LNCaP clone FGC (cell line): Measurements from ENCODE around the gene PLXNA2.

Source experiments
- DNase-seq: peaks from one replicate; pipeline ENCODE4 v3.0.0-alpha.2; 2011; ENCODE audit warnings: low read depth
- H3K4me3 ChIP-seq: 2 replicates; pipeline ENCODE4 v1.5.1; 2011; ENCODE audit warnings: mild to moderate bottlenecking, low read depth, low read length, control low read depth
- TF ChIP-seq, protein P1 (sequence below): IDR thresholded peaks from 2 replicates; pipeline ENCODE4 v1.5.1; 2012; ENCODE audit warnings: mild to moderate bottlenecking; ENCODE audit not compliant: control insufficient read depth, insufficient read depth; ENCODE audit errors: extremely low read depth

PLXNA2 gene

DNA sequence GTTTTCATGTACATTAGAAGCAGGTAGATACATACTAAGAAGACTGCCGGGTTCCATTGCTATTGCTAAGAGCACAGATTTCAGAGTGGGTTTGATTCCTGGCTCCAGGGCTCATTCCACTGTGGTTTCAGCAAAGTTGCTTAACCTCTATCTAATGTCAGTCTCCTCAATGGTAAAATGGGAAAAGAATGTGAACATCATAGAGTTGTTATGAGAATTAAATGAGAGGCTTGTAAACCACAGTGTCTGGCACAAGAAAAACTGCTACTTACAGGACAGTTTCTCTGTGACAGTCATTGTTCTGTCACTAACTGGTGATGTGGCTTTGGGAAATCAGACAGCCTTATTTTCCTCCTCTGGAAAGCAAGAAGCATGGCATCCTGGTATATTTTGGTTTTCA, 10.7 kb upstream of the PLXNA2 start:
- TF ChIP-seq, protein P1, sequence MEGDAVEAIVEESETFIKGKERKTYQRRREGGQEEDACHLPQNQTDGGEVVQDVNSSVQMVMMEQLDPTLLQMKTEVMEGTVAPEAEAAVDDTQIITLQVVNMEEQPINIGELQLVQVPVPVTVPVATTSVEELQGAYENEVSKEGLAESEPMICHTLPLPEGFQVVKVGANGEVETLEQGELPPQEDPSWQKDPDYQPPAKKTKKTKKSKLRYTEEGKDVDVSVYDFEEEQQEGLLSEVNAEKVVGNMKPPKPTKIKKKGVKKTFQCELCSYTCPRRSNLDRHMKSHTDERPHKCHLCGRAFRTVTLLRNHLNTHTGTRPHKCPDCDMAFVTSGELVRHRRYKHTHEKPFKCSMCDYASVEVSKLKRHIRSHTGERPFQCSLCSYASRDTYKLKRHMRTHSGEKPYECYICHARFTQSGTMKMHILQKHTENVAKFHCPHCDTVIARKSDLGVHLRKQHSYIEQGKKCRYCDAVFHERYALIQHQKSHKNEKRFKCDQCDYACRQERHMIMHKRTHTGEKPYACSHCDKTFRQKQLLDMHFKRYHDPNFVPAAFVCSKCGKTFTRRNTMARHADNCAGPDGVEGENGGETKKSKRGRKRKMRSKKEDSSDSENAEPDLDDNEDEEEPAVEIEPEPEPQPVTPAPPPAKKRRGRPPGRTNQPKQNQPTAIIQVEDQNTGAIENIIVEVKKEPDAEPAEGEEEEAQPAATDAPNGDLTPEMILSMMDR = no peak
- DNase-seq = no peak

DNA sequence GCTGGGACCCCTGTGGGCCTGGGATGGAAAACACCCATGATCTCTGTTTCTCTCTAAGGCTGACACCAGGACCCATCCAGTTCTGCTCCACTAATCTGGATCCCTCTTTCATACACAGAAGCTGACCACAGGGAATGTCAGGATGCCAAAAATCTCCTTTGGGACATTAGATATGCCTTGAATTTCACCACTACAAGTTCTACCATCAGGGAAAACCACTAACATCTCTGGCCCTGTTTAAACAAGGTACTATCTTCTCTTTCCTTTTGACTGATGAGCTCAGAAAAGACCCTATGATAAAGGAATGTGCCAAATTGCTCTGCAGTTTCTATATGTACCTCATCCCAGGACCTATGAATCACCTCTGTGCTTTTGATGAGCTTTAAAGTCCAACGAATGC, 10.2 kb upstream of the PLXNA2 start:
- no peak for DNase-seq
- no peak overlapping the region for H3K4me3 ChIP-seq
- TF ChIP-seq, protein P1 = no peak

More for the DNA sequence above, 10.7 kb upstream of the PLXNA2 start:
- H3K4me3 ChIP-seq = no peak overlapping the region

DNA sequence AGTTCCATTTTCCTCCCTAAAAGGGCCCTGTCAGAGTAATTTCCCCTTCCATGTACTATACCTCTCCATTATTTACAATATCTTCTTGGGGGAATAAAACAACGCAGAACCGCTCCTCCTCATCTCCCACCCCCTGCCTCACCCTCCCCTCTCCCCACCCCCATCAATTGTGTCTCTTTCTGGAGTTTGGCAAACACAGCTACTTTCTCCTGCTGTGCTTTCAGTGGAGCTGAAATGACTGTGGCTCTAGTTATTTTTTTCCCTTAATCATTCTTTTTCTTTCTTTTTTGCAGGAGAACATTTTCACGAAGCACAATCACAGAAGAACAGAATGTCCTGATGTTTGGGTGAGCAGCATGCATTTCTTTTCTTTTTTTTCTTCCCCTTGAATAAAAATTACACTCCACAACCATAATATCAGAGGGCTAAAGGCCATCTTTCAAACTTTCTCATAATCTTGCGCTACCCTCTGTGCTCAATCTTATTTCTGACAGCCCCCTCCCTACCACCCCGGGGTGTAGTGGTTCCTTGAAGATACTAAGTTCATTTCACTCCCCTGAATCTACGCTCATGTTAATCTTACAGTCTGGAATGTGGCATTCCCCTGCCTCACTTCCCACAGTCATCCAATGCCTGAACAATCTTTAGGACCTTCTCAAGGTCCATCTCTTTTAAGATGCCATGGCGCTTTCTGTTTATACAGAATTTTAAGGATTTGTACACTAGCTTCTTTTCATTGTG, 8.8 kb upstream of the PLXNA2 start:
- no peak overlapping the region for H3K4me3 ChIP-seq
- TF ChIP-seq, protein P1 = no peak
- no peak for DNase-seq

DNA sequence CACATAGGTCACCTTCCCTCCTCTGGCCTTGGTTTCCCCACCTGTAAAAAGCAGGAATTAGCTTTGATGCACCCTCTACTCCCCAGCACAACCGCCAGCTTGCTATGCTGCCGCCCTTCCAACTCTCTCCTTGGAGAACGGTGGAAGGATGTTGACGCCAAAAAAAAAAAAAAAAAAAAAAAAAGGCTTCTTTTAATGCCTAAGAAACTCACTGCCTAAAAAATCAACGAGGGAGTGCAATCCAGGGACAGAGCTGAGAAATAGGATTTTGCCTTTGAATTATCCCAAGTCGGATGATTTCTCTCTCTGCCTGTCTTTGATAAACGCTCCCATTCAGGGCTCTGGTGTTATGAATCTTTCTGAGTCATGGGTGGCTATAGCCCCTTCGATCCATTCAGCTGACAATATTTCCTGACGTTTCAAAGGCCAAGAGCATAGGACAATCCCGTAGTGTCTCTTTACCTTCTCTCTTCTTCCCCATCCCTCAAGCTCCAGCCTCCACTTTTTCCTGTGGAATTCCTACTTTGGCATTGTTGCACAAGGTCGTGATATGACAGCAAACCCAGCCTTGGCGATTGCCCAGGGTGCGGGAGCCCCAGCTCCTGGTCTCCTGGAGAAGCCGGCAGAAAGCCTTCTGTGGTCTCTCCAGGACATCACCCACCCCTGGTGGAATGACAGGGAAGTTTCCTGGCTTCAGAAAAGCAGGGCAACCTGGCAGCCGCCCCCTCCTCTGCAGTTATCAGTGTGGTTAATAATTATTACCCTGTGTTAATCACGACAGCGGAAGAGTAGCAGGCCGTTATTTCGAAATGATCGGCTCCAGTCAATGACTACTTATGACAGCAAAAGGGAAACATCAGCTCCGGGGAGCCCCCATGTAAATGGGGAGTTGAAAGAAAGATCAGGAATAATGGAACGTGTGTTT, 8.0 kb upstream of the PLXNA2 start:
- H3K4me3 ChIP-seq = no peak overlapping the region

DNA sequence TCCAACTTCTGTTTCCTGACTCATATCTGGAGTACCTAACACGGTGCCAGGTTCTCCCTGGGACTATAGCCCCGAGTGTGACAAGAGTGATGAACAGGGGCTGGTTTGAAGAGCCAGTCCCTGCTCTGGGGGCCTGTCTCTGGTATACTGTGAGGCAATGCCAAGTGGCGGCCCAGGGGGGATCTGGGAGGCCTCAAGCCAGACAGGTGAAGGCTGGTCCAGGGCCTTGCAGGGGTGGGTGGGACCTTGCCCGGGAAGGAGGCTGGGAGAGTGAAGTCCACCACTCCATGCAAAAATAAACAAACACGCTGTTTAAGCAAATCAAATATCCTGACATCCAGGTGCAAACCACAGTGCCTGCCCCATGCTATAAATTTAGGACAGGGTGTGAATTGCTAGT, 6.8 kb upstream of the PLXNA2 start:
- DNase-seq = no peak
- TF ChIP-seq, protein P1 = no peak

More for the DNA sequence above, 8.0 kb upstream of the PLXNA2 start:
- TF ChIP-seq, protein P1 = peak; percentile 57
- DNase-seq = peak; percentile 6

DNA sequence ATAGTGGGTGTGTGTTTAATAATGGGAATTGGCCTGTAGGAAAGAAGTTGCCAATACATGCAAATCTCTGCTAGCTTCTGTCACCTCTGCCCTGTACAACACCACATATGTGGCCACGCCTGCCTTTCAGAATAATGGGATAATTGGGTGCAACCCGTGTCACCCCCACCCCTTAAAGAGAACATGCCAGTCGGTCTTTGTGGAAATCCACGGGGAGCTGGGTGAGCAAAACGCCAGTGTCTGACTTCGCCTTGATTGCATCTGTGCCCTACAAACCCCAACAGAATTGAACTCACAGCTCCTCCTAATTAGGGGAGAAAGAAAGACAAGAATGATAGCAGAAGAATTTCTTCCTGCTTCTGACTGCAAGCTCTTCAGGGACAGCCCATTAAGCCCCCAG, 6.4 kb upstream of the PLXNA2 start:
- H3K4me3 ChIP-seq = no peak overlapping the region
- TF ChIP-seq, protein P1 = no peak
- DNase-seq = no peak

More for the DNA sequence above, 6.8 kb upstream of the PLXNA2 start:
- no peak overlapping the region for H3K4me3 ChIP-seq
